K562 (cell line): ENCODE results near the gene CAPN2. TPM values are rescaled to one million over a fixed set of nuclear protein-coding genes. Genes with fewer than 3 reads are reported as not detected.

Source experiments
- CBFA2T2 ChIP-seq: fragments of 450-650 bp; conservative IDR thresholded peaks from 2 replicates; pipeline ENCODE4 v1.6.1; 2017; ENCODE audit warnings: mild to moderate bottlenecking
- CXXC5 ChIP-seq: fragments of 250-450 bp; sonication (Bioruptor Pico); IDR thresholded peaks from 2 replicates; pipeline ENCODE4 v1.8.0; 2022; ENCODE audit warnings: inconsistent platforms, mild to moderate bottlenecking, moderate library complexity
- ERF ChIP-seq: fragments of 450-650 bp; formaldehyde crosslinking; IDR thresholded peaks from 2 replicates; pipeline ENCODE4 v1.4.0; 2020; ENCODE audit warnings: mild to moderate bottlenecking, mixed read lengths
- ESRRB ChIP-seq: fragments of 250-450 bp; sonication (Bioruptor Pico); IDR thresholded peaks from 2 replicates; pipeline ENCODE4 v1.5.0; 2020; ENCODE audit warnings: mild to moderate bottlenecking, moderate library complexity, borderline replicate concordance
- FOXK2 ChIP-seq, 2 experiments: fragments of 450-650 bp; IDR thresholded peaks in 1 of 2; conservative IDR thresholded peaks in 1 of 2; 2 replicates each; pipeline ENCODE4 v1.6.1; 2016; ENCODE audit warnings: low read depth in 2 of 2, mild to moderate bottlenecking in 1 of 2
- KAT2B ChIP-seq: IDR thresholded peaks from one replicate; pipeline ENCODE4 v1.6.1; 2012; ENCODE audit warnings: low read depth, mild to moderate bottlenecking, control low read depth, inconsistent platforms, low read length, moderate library complexity
- KDM1A ChIP-seq, 2 experiments: fragments of 450-650 bp; IDR thresholded peaks; 2 replicates each; pipeline ENCODE4 v1.6.1; 2016; ENCODE audit warnings: mild to moderate bottlenecking in 2 of 2
- LEF1 ChIP-seq: fragments of 450-650 bp; IDR thresholded peaks from 2 replicates; pipeline ENCODE4 v1.6.1; 2016; ENCODE audit warnings: mild to moderate bottlenecking
- MTA3 ChIP-seq: fragments of 450-650 bp; formaldehyde crosslinking; IDR thresholded peaks from 2 replicates; pipeline ENCODE4 v1.6.1; 2017; ENCODE audit warnings: mild to moderate bottlenecking, borderline replicate concordance
- NCOA2 ChIP-seq, 2 experiments: fragments of 450-650 bp; IDR thresholded peaks; 2 replicates each; pipeline ENCODE4 v1.6.1; 2018; ENCODE audit warnings: mild to moderate bottlenecking in 2 of 2, moderate library complexity in 1 of 2; ENCODE audit not compliant: partially characterized antibody in 2 of 2
- NR4A1 ChIP-seq, 2 experiments: fragments of 250-450 bp in 1 of 2; fragments of 450-650 bp in 1 of 2; sonication (Bioruptor Pico) in 1 of 2; IDR thresholded peaks; 2 replicates each; pipeline versions ENCODE4 v1.4.0 to v1.6.1; 2016 to 2020; ENCODE audit warnings: mild to moderate bottlenecking in 2 of 2, missing compliant biosample characterization in 1 of 2, missing genetic modification characterization in 1 of 2, moderate library complexity in 1 of 2
- PURB ChIP-seq: sonication (generic); formaldehyde crosslinking; IDR thresholded peaks from 2 replicates; pipeline ENCODE4 v1.9.0; 2021; ENCODE audit warnings: low read depth, mild to moderate bottlenecking, missing genetic modification reagents
- SIRT6 ChIP-seq: IDR thresholded peaks from one replicate; pipeline ENCODE4 v1.6.1; 2012; ENCODE audit warnings: low read depth, mild to moderate bottlenecking, control low read depth, inconsistent platforms, low read length, moderate library complexity
- SREBF2 ChIP-seq: sonication (generic); formaldehyde crosslinking; IDR thresholded peaks from 2 replicates; pipeline ENCODE4 v1.4.0; 2020; ENCODE audit warnings: mild to moderate bottlenecking, missing genetic modification reagents
- SRF ChIP-seq, 2 experiments: fragments of 250-450, 450-650 bp in 1 of 2; sonication (Bioruptor Pico) in 1 of 2; sonication (generic) in 1 of 2; formaldehyde crosslinking; IDR thresholded peaks; 2 replicates each; pipeline versions ENCODE4 v1.5.0 to v1.5.1; 2020 to 2022; ENCODE audit warnings: mild to moderate bottlenecking in 1 of 2, missing genetic modification reagents in 1 of 2
- TEAD1 ChIP-seq, 2 experiments: fragments of 450-650 bp in 1 of 2; sonication (generic) in 1 of 2; formaldehyde crosslinking; IDR thresholded peaks; 2 replicates each; pipeline versions ENCODE4 v1.4.0 to v1.8.0; 2020 to 2022; ENCODE audit warnings: mild to moderate bottlenecking in 2 of 2, missing genetic modification reagents in 1 of 2
- WHSC1 ChIP-seq: IDR thresholded peaks from one replicate; pipeline ENCODE4 v1.6.1; 2012; ENCODE audit warnings: low read length, control low read depth, inconsistent platforms
- polyA plus RNA-seq, 8 experiments: library from polyadenylated mRNA; depleted of rRNA in 4 of 8; stranded (reverse) in 5 of 8; unstranded in 3 of 8; fragments of >200 nt; fragmentation: Nextera tagmentation in 2 of 8; fragmentation: Illumina TruSeq in 1 of 8; extraction: Ambion mirVana in 2 of 8; extraction: Trizol in 1 of 8; gene quantifications; 2 replicates each; pipeline versions ENCODE4 v1.2.1 to v1.2.3, GENCODE V29; 2011 to 2014; ENCODE audit warnings: inconsistent platforms in 1 of 8, missing spikeins in 1 of 8
- total RNA-seq, 7 experiments: library from RNA; depleted of rRNA in 6 of 7; stranded (reverse); fragments of >200 nt in 6 of 7; fragmentation: Illumina TruSeq in 2 of 7; extraction: Trizol in 2 of 7; gene quantifications; 2 replicates each; pipeline versions ENCODE4 v1.2.1 to v1.2.3, GENCODE V29; 2011 to 2021; ENCODE audit warnings: low replicate concordance in 1 of 7
- TF ChIP-seq, protein P1 (sequence below): fragments of 450-650 bp; IDR thresholded peaks from 2 replicates; pipeline ENCODE4 v1.6.1; 2017; ENCODE audit warnings: antibody characterized with exemption
- TF ChIP-seq, protein P2 (sequence below), 2 experiments: fragments of 450-650 bp; IDR thresholded peaks; 2 replicates each; pipeline ENCODE4 v1.6.1; 2018; ENCODE audit warnings: mild to moderate bottlenecking in 2 of 2, low read depth in 1 of 2; ENCODE audit not compliant: partially characterized antibody in 2 of 2

The CAPN2 gene
- total and polyA plus RNA-seq, 9 of the 15 experiments (the other 6 are each of a cell fraction or from before 2014, with no cell fraction given): 24.6 to 157 (median 101) TPM

DNA sequence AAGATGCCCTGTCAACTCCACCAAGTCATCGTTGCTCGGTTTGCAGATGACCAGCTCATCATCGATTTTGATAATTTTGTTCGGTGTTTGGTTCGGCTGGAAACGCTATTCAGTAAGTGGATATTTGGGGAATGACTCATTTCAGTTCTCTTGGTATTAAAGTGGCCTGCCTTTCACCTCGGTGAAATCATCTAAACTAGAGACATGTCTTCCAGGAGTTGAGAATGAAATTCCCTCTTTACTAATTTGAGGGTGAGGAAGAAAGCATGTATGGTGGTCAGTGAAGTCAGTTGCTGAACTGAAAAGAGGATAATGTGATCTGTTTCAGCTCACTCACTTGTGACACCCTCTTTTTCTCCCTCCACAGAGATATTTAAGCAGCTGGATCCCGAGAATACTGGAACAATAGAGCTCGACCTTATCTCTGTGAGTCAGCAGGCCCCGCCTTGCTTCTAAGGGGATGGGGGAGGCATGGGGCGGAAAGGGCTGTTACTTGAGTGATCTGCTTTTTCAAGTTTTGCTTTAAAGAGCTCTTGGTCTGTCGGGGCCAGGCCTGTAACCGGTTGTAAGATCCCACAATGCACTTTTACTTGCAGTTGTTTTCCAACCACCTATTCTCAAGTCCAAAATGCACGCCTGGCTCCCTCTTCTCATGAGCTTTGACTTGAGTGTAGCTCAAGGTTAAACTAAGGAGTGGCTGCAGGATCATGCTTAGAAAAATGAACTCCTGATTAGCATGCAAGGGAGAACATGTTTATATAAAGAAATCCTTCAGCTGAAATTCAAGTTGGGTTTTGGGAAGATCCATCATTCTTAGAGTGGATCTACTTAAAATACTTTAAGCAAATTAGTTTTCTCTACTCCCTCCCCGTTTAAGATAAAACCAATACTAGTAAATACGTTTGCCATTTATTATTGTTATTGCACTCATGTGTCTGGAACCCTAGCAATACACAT, 59.8 kb downstream of the CAPN2 start (continued):
- peak; percentile 83 for TF ChIP-seq CXXC5 (CRISPR knock-in tag)
- no peak for TF ChIP-seq KAT2B
- no peak for TF ChIP-seq ESRRB (CRISPR knock-in tag)
- peak; percentile 8 to 88; a peak in 3 of 4 replicates for TF ChIP-seq TEAD1 (CRISPR knock-in tag; IDR thresholded peaks at IDR 0.05)
- TF ChIP-seq, protein P1, sequence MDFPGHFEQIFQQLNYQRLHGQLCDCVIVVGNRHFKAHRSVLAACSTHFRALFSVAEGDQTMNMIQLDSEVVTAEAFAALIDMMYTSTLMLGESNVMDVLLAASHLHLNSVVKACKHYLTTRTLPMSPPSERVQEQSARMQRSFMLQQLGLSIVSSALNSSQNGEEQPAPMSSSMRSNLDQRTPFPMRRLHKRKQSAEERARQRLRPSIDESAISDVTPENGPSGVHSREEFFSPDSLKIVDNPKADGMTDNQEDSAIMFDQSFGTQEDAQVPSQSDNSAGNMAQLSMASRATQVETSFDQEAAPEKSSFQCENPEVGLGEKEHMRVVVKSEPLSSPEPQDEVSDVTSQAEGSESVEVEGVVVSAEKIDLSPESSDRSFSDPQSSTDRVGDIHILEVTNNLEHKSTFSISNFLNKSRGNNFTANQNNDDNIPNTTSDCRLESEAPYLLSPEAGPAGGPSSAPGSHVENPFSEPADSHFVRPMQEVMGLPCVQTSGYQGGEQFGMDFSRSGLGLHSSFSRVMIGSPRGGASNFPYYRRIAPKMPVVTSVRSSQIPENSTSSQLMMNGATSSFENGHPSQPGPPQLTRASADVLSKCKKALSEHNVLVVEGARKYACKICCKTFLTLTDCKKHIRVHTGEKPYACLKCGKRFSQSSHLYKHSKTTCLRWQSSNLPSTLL: peak; percentile 62; the same call in 1 of the 2 replicates
- peak; percentile 90 for TF ChIP-seq ERF
- 0 out of 2 replicates have a peak, but pooled peaks have one; percentile 25 for TF ChIP-seq SREBF2
- no peak for TF ChIP-seq PURB
- peak in 1 of 2 experiments; percentile 48; a peak in 1 of 4 replicates for TF ChIP-seq SRF (CRISPR knock-in tag; IDR thresholded peaks at IDR 0.05)
- TF ChIP-seq KDM1A (IDR thresholded peaks at IDR 0.05): peak; percentile 73 to 80
- peak; percentile 76; the same call in 1 of the 2 replicates for TF ChIP-seq NR4A1 (CRISPR knock-in tag; IDR thresholded peaks at IDR 0.05)
- TF ChIP-seq NR4A1 (tag; IDR thresholded peaks at IDR 0.05): no peak; the same call in none of the 2 replicates
- TF ChIP-seq CBFA2T2: peak; percentile 86
- TF ChIP-seq SIRT6: no peak
- TF ChIP-seq LEF1: peak; percentile 97
- TF ChIP-seq, protein P2, sequence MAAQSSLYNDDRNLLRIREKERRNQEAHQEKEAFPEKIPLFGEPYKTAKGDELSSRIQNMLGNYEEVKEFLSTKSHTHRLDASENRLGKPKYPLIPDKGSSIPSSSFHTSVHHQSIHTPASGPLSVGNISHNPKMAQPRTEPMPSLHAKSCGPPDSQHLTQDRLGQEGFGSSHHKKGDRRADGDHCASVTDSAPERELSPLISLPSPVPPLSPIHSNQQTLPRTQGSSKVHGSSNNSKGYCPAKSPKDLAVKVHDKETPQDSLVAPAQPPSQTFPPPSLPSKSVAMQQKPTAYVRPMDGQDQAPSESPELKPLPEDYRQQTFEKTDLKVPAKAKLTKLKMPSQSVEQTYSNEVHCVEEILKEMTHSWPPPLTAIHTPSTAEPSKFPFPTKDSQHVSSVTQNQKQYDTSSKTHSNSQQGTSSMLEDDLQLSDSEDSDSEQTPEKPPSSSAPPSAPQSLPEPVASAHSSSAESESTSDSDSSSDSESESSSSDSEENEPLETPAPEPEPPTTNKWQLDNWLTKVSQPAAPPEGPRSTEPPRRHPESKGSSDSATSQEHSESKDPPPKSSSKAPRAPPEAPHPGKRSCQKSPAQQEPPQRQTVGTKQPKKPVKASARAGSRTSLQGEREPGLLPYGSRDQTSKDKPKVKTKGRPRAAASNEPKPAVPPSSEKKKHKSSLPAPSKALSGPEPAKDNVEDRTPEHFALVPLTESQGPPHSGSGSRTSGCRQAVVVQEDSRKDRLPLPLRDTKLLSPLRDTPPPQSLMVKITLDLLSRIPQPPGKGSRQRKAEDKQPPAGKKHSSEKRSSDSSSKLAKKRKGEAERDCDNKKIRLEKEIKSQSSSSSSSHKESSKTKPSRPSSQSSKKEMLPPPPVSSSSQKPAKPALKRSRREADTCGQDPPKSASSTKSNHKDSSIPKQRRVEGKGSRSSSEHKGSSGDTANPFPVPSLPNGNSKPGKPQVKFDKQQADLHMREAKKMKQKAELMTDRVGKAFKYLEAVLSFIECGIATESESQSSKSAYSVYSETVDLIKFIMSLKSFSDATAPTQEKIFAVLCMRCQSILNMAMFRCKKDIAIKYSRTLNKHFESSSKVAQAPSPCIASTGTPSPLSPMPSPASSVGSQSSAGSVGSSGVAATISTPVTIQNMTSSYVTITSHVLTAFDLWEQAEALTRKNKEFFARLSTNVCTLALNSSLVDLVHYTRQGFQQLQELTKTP (IDR thresholded peaks at IDR 0.05; ENCODE audit: low read depth in 1 of 2, partially characterized antibody in 2 of 2): peak; percentile 45 to 77
- TF ChIP-seq NCOA2 (IDR thresholded peaks at IDR 0.05; ENCODE audit: partially characterized antibody in 2 of 2): no peak
- TF ChIP-seq MTA3: peak; percentile 92
- no peak for TF ChIP-seq WHSC1
- TF ChIP-seq FOXK2 (conservative IDR thresholded peaks at IDR 0.05 in 1 of 2, IDR thresholded peaks at IDR 0.05 in 1 of 2; ENCODE audit: low read depth in 2 of 2): peak; percentile 18 to 55; a peak in 3 of 4 replicates
